Erythroblast (primary cell): ENCODE data around the gene GTF2F2.

ENCODE experiments used
- GATA1 ChIP-seq: IDR thresholded peaks from 2 replicates; pipeline ENCODE4 v1.6.1; 2011; ENCODE audit warnings: low read depth, mild to moderate bottlenecking, control low read depth, low read length, moderate library complexity
- POLR2A ChIP-seq: IDR thresholded peaks from 2 replicates; pipeline ENCODE4 v1.6.1; 2011; ENCODE audit warnings: mild to moderate bottlenecking, low read length

DNA sequence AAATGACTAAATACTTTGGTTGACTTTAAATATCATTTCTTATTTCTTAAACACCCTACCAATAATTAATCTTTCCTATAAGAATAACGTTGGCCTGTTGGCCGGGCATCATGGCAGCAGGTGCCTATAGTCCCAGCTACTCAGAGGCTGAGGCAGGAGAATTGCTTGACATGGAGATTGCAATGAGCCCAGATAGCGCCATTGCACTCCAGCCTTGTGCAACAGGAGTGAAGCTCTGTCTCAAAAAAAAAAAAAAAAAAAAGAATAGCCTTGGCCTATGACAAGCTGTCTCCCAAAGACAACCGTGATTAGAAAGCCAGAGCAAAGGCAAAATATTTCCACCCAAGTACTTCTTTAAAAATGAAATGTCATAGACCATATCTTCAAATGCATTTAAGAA lies 105.1 kb downstream of the GTF2F2 start:
- TF ChIP-seq POLR2A (no peak), GATA1 (no peak)
